Activated naive CD8-positive, alpha-beta T cell (primary cell): ENCODE results near the gene RPL32.
"Not testable (repeated sequence)": the region's sequence is repeated elsewhere in the genome, so short reads cannot be mapped to it uniquely, and the experiment has no call there.

Source experiments
- H3K27ac Mint-ChIP-seq: one replicate; pipeline ENCODE4 v1.8.0; 2021; ENCODE audit warnings: mixed read lengths
- H3K27me3 Mint-ChIP-seq: one replicate; pipeline ENCODE4 v1.8.0; 2021; ENCODE audit warnings: mixed read lengths
- H3K36me3 Mint-ChIP-seq: one replicate; pipeline ENCODE4 v1.8.0; 2021; ENCODE audit warnings: mixed read lengths
- H3K4me1 Mint-ChIP-seq: one replicate; pipeline ENCODE4 v1.8.0; 2021; ENCODE audit warnings: low read depth, mixed read lengths
- H3K4me3 Mint-ChIP-seq: one replicate; pipeline ENCODE4 v1.8.0; 2021; ENCODE audit warnings: mild to moderate bottlenecking, mixed read lengths
- H3K9me3 Mint-ChIP-seq: one replicate; pipeline ENCODE4 v1.8.0; 2021; ENCODE audit warnings: low read depth, mixed read lengths

The RPL32 gene

GRCh38 chr3:12841149-12841969 is at the start of gene RPL32:
TSS of gene RPL32 (minus strand) at chr3:12841565. CDS start at chr3:12840237, 1,328 bp downstream.
- no peaks in the 10 kb centered on the region for H3K27me3 Mint-ChIP-seq
- peaks cover 35% of the 10 kb centered on the region for H3K36me3 Mint-ChIP-seq
- no peaks in the 10 kb centered on the region for H3K9me3 Mint-ChIP-seq
- H3K4me1 Mint-ChIP-seq, result peaks cover 36% of the 10 kb centered on the region
- peak within 1 kb of the TSS; percentile 100 for H3K27ac Mint-ChIP-seq
- peak within 1 kb of the TSS; percentile 97 for H3K4me3 Mint-ChIP-seq

- Mint-ChIP-seq H3K4me3 (no peak overlapping the region), H3K4me1 (peaks cover 26% of the 10 kb centered on the region), H3K9me3 (no peaks in the 10 kb centered on the region), H3K36me3 (no peaks in the 10 kb centered on the region), H3K27me3 (peaks cover 2% of the 10 kb centered on the region), H3K27ac (no peak overlapping the region)
Observed at GRCh38 chr3:12890610-12891390, 49.4 kb upstream of the RPL32 start.

- H3K27ac Mint-ChIP-seq, result peak overlapping the region; percentile 34
Observed at GRCh38 chr3:12886736-12887135, 45.4 kb upstream of the RPL32 start.

GRCh38 chr3:12886106-12886679 is 44.8 kb upstream of the RPL32 start:
- Mint-ChIP-seq H3K27ac (peak overlapping the region; percentile 34), H3K4me1 (peaks cover 17% of the 10 kb centered on the region), H3K4me3 (peak overlapping the region; percentile 58), H3K36me3 (no peaks in the 10 kb centered on the region), H3K27me3 (peaks cover 4% of the 10 kb centered on the region), H3K9me3 (no peaks in the 10 kb centered on the region)

More at GRCh38 chr3:12886736-12887135, 45.4 kb upstream of the RPL32 start:
- H3K27me3 Mint-ChIP-seq, result peaks cover 4% of the 10 kb centered on the region
- H3K36me3 Mint-ChIP-seq, result no peaks in the 10 kb centered on the region
- H3K4me1 Mint-ChIP-seq, result peaks cover 18% of the 10 kb centered on the region
- no peaks in the 10 kb centered on the region for H3K9me3 Mint-ChIP-seq
- no peak overlapping the region for H3K4me3 Mint-ChIP-seq

- peaks cover 13% of the 10 kb centered on the region for H3K4me1 Mint-ChIP-seq
- H3K27me3 Mint-ChIP-seq, result peaks cover 4% of the 10 kb centered on the region
- no peaks in the 10 kb centered on the region for H3K9me3 Mint-ChIP-seq
- no peak overlapping the region for H3K27ac Mint-ChIP-seq
- H3K4me3 Mint-ChIP-seq, result peak overlapping the region; percentile 58
- no peaks in the 10 kb centered on the region for H3K36me3 Mint-ChIP-seq
Observed at GRCh38 chr3:12885583-12885930, 44.2 kb upstream of the RPL32 start.

- H3K4me3 Mint-ChIP-seq, result no peak overlapping the region
- no peaks in the 10 kb centered on the region for H3K36me3 Mint-ChIP-seq
- H3K27ac Mint-ChIP-seq, result no peak overlapping the region
- H3K27me3 Mint-ChIP-seq, result peaks cover 4% of the 10 kb centered on the region
- H3K4me1 Mint-ChIP-seq, result peaks cover 13% of the 10 kb centered on the region
- H3K9me3 Mint-ChIP-seq, result no peaks in the 10 kb centered on the region
Observed at GRCh38 chr3:12884790-12885582, 43.6 kb upstream of the RPL32 start.

GRCh38 chr3:12884186-12884680 is 42.9 kb upstream of the RPL32 start:
- Mint-ChIP-seq H3K27me3 (peaks cover 4% of the 10 kb centered on the region), H3K27ac (no peak overlapping the region), H3K4me3 (no peak overlapping the region), H3K36me3 (no peaks in the 10 kb centered on the region), H3K9me3 (no peaks in the 10 kb centered on the region), H3K4me1 (peaks cover 13% of the 10 kb centered on the region)

GRCh38 chr3:12882336-12883310 is 41.3 kb upstream of the RPL32 start:
- Mint-ChIP-seq H3K4me3 (no peak overlapping the region), H3K27me3 (peaks cover 4% of the 10 kb centered on the region), H3K9me3 (no peaks in the 10 kb centered on the region), H3K4me1 (peaks cover 13% of the 10 kb centered on the region), H3K36me3 (no peaks in the 10 kb centered on the region), H3K27ac (no peak overlapping the region)

- H3K27me3 Mint-ChIP-seq, H3K36me3 Mint-ChIP-seq, H3K27ac Mint-ChIP-seq, H3K9me3 Mint-ChIP-seq, H3K4me3 Mint-ChIP-seq: not testable (repeated sequence)
- H3K4me1 Mint-ChIP-seq, result peaks cover 11% of the 10 kb centered on the region
Observed at GRCh38 chr3:12881858-12882257, 40.5 kb upstream of the RPL32 start.

GRCh38 chr3:12879191-12879815 is 37.9 kb upstream of the RPL32 start:
- Mint-ChIP-seq H3K4me1 (no peaks in the 10 kb centered on the region), H3K27me3 (peaks cover 7% of the 10 kb centered on the region), H3K9me3 (no peaks in the 10 kb centered on the region), H3K27ac (no peak overlapping the region), H3K36me3 (no peaks in the 10 kb centered on the region), H3K4me3 (no peak overlapping the region)

GRCh38 chr3:12878758-12879157 is 37.4 kb upstream of the RPL32 start:
- H3K4me1 Mint-ChIP-seq, H3K4me3 Mint-ChIP-seq, H3K36me3 Mint-ChIP-seq, H3K9me3 Mint-ChIP-seq, H3K27ac Mint-ChIP-seq, H3K27me3 Mint-ChIP-seq: not testable (repeated sequence)

GRCh38 chr3:12878141-12878574 is 36.8 kb upstream of the RPL32 start:
- no peak overlapping the region for H3K27ac Mint-ChIP-seq
- no peaks in the 10 kb centered on the region for H3K36me3 Mint-ChIP-seq
- no peaks in the 10 kb centered on the region for H3K4me1 Mint-ChIP-seq
- no peak overlapping the region for H3K4me3 Mint-ChIP-seq
- H3K9me3 Mint-ChIP-seq, result no peaks in the 10 kb centered on the region
- H3K27me3 Mint-ChIP-seq, result peaks cover 7% of the 10 kb centered on the region

GRCh38 chr3:12877040-12877439 is 35.7 kb upstream of the RPL32 start:
- Mint-ChIP-seq H3K4me1 (no peaks in the 10 kb centered on the region), H3K27ac (no peak overlapping the region), H3K4me3 (no peak overlapping the region), H3K36me3 (no peaks in the 10 kb centered on the region), H3K9me3 (no peaks in the 10 kb centered on the region), H3K27me3 (peaks cover 7% of the 10 kb centered on the region)
